Vagina (tissue), 2 donors: ENCODE measurements around the gene NAMPT.

ENCODE experiments used
- CTCF ChIP-seq, 3 experiments: fragments of 450-650 bp in 2 of 3; fragments of 200-600 bp in 1 of 3; sonication (generic) in 1 of 3; IDR thresholded peaks; one replicate each; pipeline ENCODE4 v1.5.1; 2017 to 2019; ENCODE audit warnings: antibody characterized with exemption in 3 of 3, mild to moderate bottlenecking in 2 of 3, moderate library complexity in 2 of 3
- POLR2A ChIP-seq, 2 donors: fragments of 450-650 bp; IDR thresholded peaks; one replicate each; pipeline ENCODE4 v1.6.1; 2017; ENCODE audit warnings: antibody characterized with exemption in 2 of 2, mild to moderate bottlenecking in 2 of 2, moderate library complexity in 2 of 2
- POLR2AphosphoS5 ChIP-seq, 2 donors: sonication (generic); formaldehyde crosslinking; IDR thresholded peaks; one replicate each; pipeline ENCODE4 v1.9.0; 2017; ENCODE audit warnings: antibody characterized with exemption in 2 of 2, mild to moderate bottlenecking in 2 of 2, low read depth in 1 of 2; ENCODE audit not compliant: insufficient read depth in 1 of 2

GRCh38 chr7:106252568-106252967 is 32.2 kb downstream of the NAMPT start:
- no peak for TF ChIP-seq CTCF (IDR thresholded peaks at IDR 0.05)
- TF ChIP-seq POLR2A (IDR thresholded peaks at IDR 0.05), result no peak
- no peak for TF ChIP-seq POLR2AphosphoS5 (IDR thresholded peaks at IDR 0.05; ENCODE audit: insufficient read depth in 1 of 2, low read depth in 1 of 2)
